B cell (primary cell): ENCODE results near the gene CEP290. TPM values are rescaled to one million over a fixed set of nuclear protein-coding genes. Genes with fewer than 3 reads are reported as not detected.

Experiments
- ATAC-seq: fragments of 200-7000 bp; cut with Tn5 transposase; one replicate; pipeline ENCODE4 v1.10.0; 2021; ENCODE audit warnings: low read depth, mild to moderate bottlenecking, moderate number of reproducible peaks, moderate library complexity
- CTCF ChIA-PET: fragments of 350-600 bp; sonication (Branson Sonifier 250); formaldehyde crosslinking; loops from one replicate; lab custom pipeline; 2021; ENCODE audit warnings: antibody characterized with exemption, inconsistent platforms; lab: Charles Lee
- POLR2A ChIA-PET: fragments of 350-600 bp; sonication (Branson Sonifier 250); formaldehyde crosslinking; loops from one replicate; lab custom pipeline; 2021; ENCODE audit warnings: antibody characterized with exemption; lab: Charles Lee
- DNase-seq: peaks from one replicate; pipeline ENCODE4 v3.0.0; 2013
- H2AFZ ChIP-seq: 2 replicates; pipeline ENCODE4 v1.6.1; 2012; ENCODE audit warnings: mild to moderate bottlenecking, low read depth, low read length; ENCODE audit not compliant: insufficient read depth, poor library complexity, severe bottlenecking
- H3K27ac ChIP-seq, 2 donors: 1 replicate in 1 of 2; 2 replicates in 1 of 2; pipeline ENCODE4 v1.5.1; 2012 to 2013; ENCODE audit warnings: low read length in 2 of 2, mild to moderate bottlenecking in 2 of 2, moderate library complexity in 1 of 2
- H3K27me3 ChIP-seq, 4 experiments: fragments of 200-600 bp in 1 of 4; sonication (generic) in 1 of 4; replicated peaks in 1 of 4; 1 replicate in 2 of 4; 2 replicates in 2 of 4; pipeline versions ENCODE4 v1.6.1 to v1.7.0; 2013 to 2016; ENCODE audit warnings: low read length in 3 of 4, mild to moderate bottlenecking in 2 of 4, mixed read lengths in 1 of 4, moderate library complexity in 1 of 4; ENCODE audit not compliant: insufficient read depth in 4 of 4, control insufficient read depth in 3 of 4; ENCODE audit errors: control extremely low read depth in 1 of 4
- H3K36me3 ChIP-seq, 2 experiments: replicated peaks in 1 of 2; 1 replicate in 1 of 2; 2 replicates in 1 of 2; pipeline versions ENCODE4 v1.6.1 to v1.7.1; 2013; ENCODE audit warnings: low read length in 1 of 2; ENCODE audit not compliant: insufficient read depth in 2 of 2, control insufficient read depth in 1 of 2; ENCODE audit errors: control extremely low read depth in 1 of 2, extremely low read depth in 1 of 2
- H3K4me1 ChIP-seq, 2 donors: fragments of 200-600 bp in 1 of 2; sonication (generic) in 1 of 2; 1 replicate in 1 of 2; 2 replicates in 1 of 2; pipeline versions ENCODE4 v1.5.1 to v1.6.1; 2013 to 2017; ENCODE audit warnings: low read length in 2 of 2; ENCODE audit not compliant: control insufficient read depth in 2 of 2, insufficient read depth in 2 of 2
- H3K4me2 ChIP-seq: replicated peaks from 2 replicates; pipeline ENCODE3; 2012; ENCODE audit warnings: mild to moderate bottlenecking, low read depth, low read length; ENCODE audit not compliant: poor library complexity, severe bottlenecking
- H3K4me3 ChIP-seq, 5 experiments: fragments of 200-600 bp in 1 of 5; sonication (generic) in 1 of 5; 1 replicate in 3 of 5; 2 replicates in 2 of 5; pipeline versions ENCODE4 v1.5.1 to v1.7.0; 2011 to 2016; ENCODE audit warnings: low read length in 4 of 5, mild to moderate bottlenecking in 4 of 5, low read depth in 2 of 5, control low read depth in 1 of 5, moderate library complexity in 1 of 5; ENCODE audit not compliant: insufficient read depth in 1 of 5; ENCODE audit errors: control extremely low read depth in 1 of 5, extremely low read depth in 1 of 5
- H3K79me2 ChIP-seq: fragments of 200-600 bp; sonication (generic); one replicate; pipeline ENCODE4 v1.6.0; 2016; ENCODE audit warnings: low read length; ENCODE audit not compliant: control insufficient read depth, insufficient read depth
- H3K9ac ChIP-seq: fragments of 200-600 bp; sonication (generic); 2 replicates; pipeline ENCODE4 v1.6.1; 2017; ENCODE audit warnings: mild to moderate bottlenecking, low read length, moderate library complexity
- H3K9me3 ChIP-seq, 3 donors: one replicate each; pipeline versions ENCODE4 v1.6.1 to v1.7.1; 2013; ENCODE audit warnings: low read length in 2 of 3; ENCODE audit not compliant: control insufficient read depth in 2 of 3, insufficient read depth in 1 of 3; ENCODE audit errors: control extremely low read depth in 1 of 3
- H4K20me1 ChIP-seq: 2 replicates; pipeline ENCODE4 v1.6.0; 2012; ENCODE audit warnings: mild to moderate bottlenecking, low read length; ENCODE audit not compliant: insufficient read depth, control insufficient read depth, poor library complexity, severe bottlenecking
- H3K27ac Mint-ChIP-seq: one replicate; pipeline ENCODE4 v1.8.0; 2021; ENCODE audit warnings: mixed read lengths
- H3K27me3 Mint-ChIP-seq: one replicate; pipeline ENCODE4 v1.8.0; 2021; ENCODE audit warnings: mixed read lengths
- H3K4me1 Mint-ChIP-seq: one replicate; pipeline ENCODE4 v1.8.0; 2021; ENCODE audit warnings: mixed read lengths
- H3K4me3 Mint-ChIP-seq: one replicate; pipeline ENCODE4 v1.8.0; 2021; ENCODE audit warnings: mixed read lengths
- H3K9me3 Mint-ChIP-seq: one replicate; pipeline ENCODE4 v1.8.0; 2022; ENCODE audit warnings: mixed read lengths; ENCODE audit not compliant: insufficient read depth
- CTCF ChIP-seq: fragments of 200-600 bp; IDR thresholded peaks from one replicate; pipeline ENCODE4 v1.8.0; 2022; ENCODE audit warnings: antibody characterized with exemption, mild to moderate bottlenecking
- EZH2 ChIP-seq: IDR thresholded peaks from 2 replicates; pipeline ENCODE4 v1.6.1; 2012; ENCODE audit warnings: borderline replicate concordance, low read depth, mild to moderate bottlenecking, moderate library complexity, low read length; ENCODE audit not compliant: insufficient read depth, poor library complexity, severe bottlenecking
- whole genome bisulfite sequencing: methylation state at CpG from one replicate; pipeline ENCODE4 v1.1.5; 2013; ENCODE audit warnings: missing lambda C conversion rate; ENCODE audit not compliant: insufficient coverage; 5-methylcytosine and 5-hydroxymethylcytosine counted together
- intact Hi-C: fragments of 100-400 bp; cut with micrococcal nuclease; formaldehyde crosslinking; loops from one replicate; pipeline ENCODE4 v1.10.0; 2022
- polyA plus RNA-seq: library from polyadenylated mRNA; depleted of rRNA; stranded (reverse); fragments of >200 nt; gene quantifications from 2 replicates; pipeline ENCODE4 v1.2.3, GENCODE V29; 2012
- total RNA-seq, 2 donors: library from RNA; stranded (reverse); fragments of 120-200 nt in 1 of 2; gene quantifications; 1 replicate in 1 of 2; 2 replicates in 1 of 2; pipeline versions ENCODE4 v1.2.3 to v1.2.4, GENCODE V29; 2013 to 2022

Gene CEP290
- total and polyA plus RNA-seq, 2 donors (not counting 1 experiment from before 2014, with no cell fraction given): 2.6 to 27.3 TPM

- no peaks in the 10 kb centered on the region for H3K27me3 ChIP-seq
- ATAC-seq (no peak), DNase-seq (no peak)
- no peak overlapping the region for H2AFZ ChIP-seq
- peaks cover 0 to 3% (median 0%) of the 10 kb centered on the region in 3 donors for H3K9me3 ChIP-seq
- Mint-ChIP-seq H3K4me1 (no peaks in the 10 kb centered on the region), H3K4me3 (no peak overlapping the region), H3K27me3 (no peaks in the 10 kb centered on the region), H3K9me3 (no peaks in the 10 kb centered on the region), H3K27ac (no peak overlapping the region)
- H3K79me2 ChIP-seq: no peaks in the 10 kb centered on the region
- POLR2A ChIA-PET: no interaction called here
- no peaks in the 10 kb centered on the region for H4K20me1 ChIP-seq
- H3K4me3 ChIP-seq: no peak overlapping the region
- no peak overlapping the region for H3K4me2 ChIP-seq
- intact Hi-C loops: no loop called here
- peaks cover 0 to 27% of the 10 kb centered on the region in 2 experiments for H3K36me3 ChIP-seq
- H3K4me1 ChIP-seq: no peaks in the 10 kb centered on the region
- TF ChIP-seq EZH2 (no peak), CTCF (no peak)
- WGBS: 70% methylated on average over 2 of the region's 3 CpGs
- H3K9ac ChIP-seq: no peak overlapping the region
- no peak overlapping the region for H3K27ac ChIP-seq
- CTCF ChIA-PET: no interaction called here
Measured at GRCh38 chr12:88184196-88184595, 42.3 kb upstream of the CEP290 start.

- H3K4me1 ChIP-seq: no peaks in the 10 kb centered on the region
- H4K20me1 ChIP-seq: no peaks in the 10 kb centered on the region
- no peak overlapping the region for H3K27ac Mint-ChIP-seq
- H3K27ac ChIP-seq: no peak overlapping the region
- no peak overlapping the region for H3K4me3 ChIP-seq
- H3K36me3 ChIP-seq: peaks cover under 1 to 39% of the 10 kb centered on the region in 2 experiments
- H3K4me2 ChIP-seq: no peak overlapping the region
- H3K4me3 Mint-ChIP-seq: no peak overlapping the region
- H3K9me3 ChIP-seq: peaks cover 0 to 3% (median 0%) of the 10 kb centered on the region in 3 donors
- no peak overlapping the region for H2AFZ ChIP-seq
- H3K9ac ChIP-seq: no peak overlapping the region
- ATAC-seq (no peak), DNase-seq (no peak)
- H3K27me3 Mint-ChIP-seq: no peaks in the 10 kb centered on the region
- intact Hi-C loops: no loop called here
- no peaks in the 10 kb centered on the region for H3K27me3 ChIP-seq
- no peaks in the 10 kb centered on the region for H3K9me3 Mint-ChIP-seq
- CTCF ChIA-PET: no interaction called here
- POLR2A ChIA-PET: no interaction called here
- WGBS: no CpG with 5 or more reads among the region's 3 CpGs
- TF ChIP-seq EZH2: no peak
- TF ChIP-seq CTCF: no peak
- no peaks in the 10 kb centered on the region for H3K79me2 ChIP-seq
- no peaks in the 10 kb centered on the region for H3K4me1 Mint-ChIP-seq
Measured at GRCh38 chr12:88182416-88182815, 40.5 kb upstream of the CEP290 start.
